Measurements from ENCODE around the gene ANKRD24. TPM values are rescaled to one million over a fixed set of nuclear protein-coding genes. Genes with fewer than 3 reads are reported as not detected.

Gene ANKRD24
- polyA plus RNA-seq, 1 of the 3 experiments (the other 2 are of a cell fraction), result 0.87 TPM

GRCh38 chr19:4210166-4210731 is 27.8 kb downstream of the ANKRD24 start:
- TF ChIP-seq GABPA (IDR thresholded peaks at IDR 0.05; ENCODE audit: low read depth) (no peak), MAX (IDR thresholded peaks at IDR 0.05; ENCODE audit: low read depth) (no peak), CTCF (IDR thresholded peaks at IDR 0.05) (no peak), SMC3 (IDR thresholded peaks at IDR 0.05; ENCODE audit: low read depth, low read length) (no peak)
- no peaks in the 10 kb centered on the region for H3F3A ChIP-seq (replicated peaks; ENCODE audit: insufficient read depth)
- POLR2A ChIA-PET, result interaction anchor here (0.7 kb wide), 1 partner anchor 9 kb away, joined by 3 read pairs; no protein-coding TSS in a partner anchor
- H3K4me1 ChIP-seq (ENCODE audit: control insufficient read depth in 1 of 2, insufficient read depth in 2 of 2, low read depth in 1 of 2, low read length in 1 of 2), result no peaks in the 10 kb centered on the region
- no peaks in the 10 kb centered on the region for H4K20me1 ChIP-seq (ENCODE audit: insufficient read depth)
- peaks cover 14% of the 10 kb centered on the region for H3K27me3 ChIP-seq (ENCODE audit: insufficient read depth)
- no peaks in the 10 kb centered on the region for H3K9me2 ChIP-seq
- no peak overlapping the region for H2AFZ ChIP-seq (ENCODE audit: low read depth)
- WGBS (ENCODE audit: low lambda C conversion rate), result 52% methylated on average over 15 of the region's 15 CpGs
- CTCF ChIA-PET, result no interaction called here
- no peaks in the 10 kb centered on the region for H3K36me3 ChIP-seq (replicated peaks in 1 of 2; ENCODE audit: control insufficient read depth in 1 of 2, insufficient read depth in 2 of 2, low read length in 1 of 2)
- DNase-seq, result no peak
- H3K4me2 ChIP-seq, result no peak overlapping the region
- no peaks in the 10 kb centered on the region for H3K79me2 ChIP-seq (ENCODE audit: insufficient read depth)
- H3K9ac ChIP-seq, result no peak overlapping the region
- H3K27ac ChIP-seq (ENCODE audit: low read depth in 2 of 2, low read length in 1 of 2), result no peak overlapping the region
- no peaks in the 10 kb centered on the region for H3K9me3 ChIP-seq
- H3K4me3 ChIP-seq (ENCODE audit: low read depth in 2 of 2, low read length in 1 of 2), result no peak overlapping the region

GRCh38 chr19:4213116-4213515 is 30.6 kb downstream of the ANKRD24 start:
- Histone ChIP-seq H3K4me1 (ENCODE audit: control insufficient read depth in 1 of 2, insufficient read depth in 2 of 2, low read depth in 1 of 2, low read length in 1 of 2) (no peaks in the 10 kb centered on the region), H3K9ac (no peak overlapping the region), H3F3A (replicated peaks; ENCODE audit: insufficient read depth) (peaks cover 5% of the 10 kb centered on the region), H3K36me3 (replicated peaks in 1 of 2; ENCODE audit: control insufficient read depth in 1 of 2, insufficient read depth in 2 of 2, low read length in 1 of 2) (no peaks in the 10 kb centered on the region), H3K27me3 (ENCODE audit: insufficient read depth) (peaks cover 14% of the 10 kb centered on the region), H3K9me3 (no peaks in the 10 kb centered on the region), H4K20me1 (ENCODE audit: insufficient read depth) (no peaks in the 10 kb centered on the region), H3K9me2 (no peaks in the 10 kb centered on the region), H3K4me3 (ENCODE audit: low read depth in 2 of 2, low read length in 1 of 2) (no peak overlapping the region), H3K79me2 (ENCODE audit: insufficient read depth) (no peaks in the 10 kb centered on the region), H3K4me2 (no peak overlapping the region), H3K27ac (ENCODE audit: low read depth in 2 of 2, low read length in 1 of 2) (no peak overlapping the region), H2AFZ (ENCODE audit: low read depth) (no peak overlapping the region)
- TF ChIP-seq POLR2AphosphoS5 (IDR thresholded peaks at IDR 0.05; ENCODE audit: low read depth, low read length) (no peak), FOSL2 (IDR thresholded peaks at IDR 0.05; ENCODE audit: borderline replicate concordance, low read depth) (no peak), REST (IDR thresholded peaks at IDR 0.05; ENCODE audit: low read depth, low read length) (no peak), CTCF (IDR thresholded peaks at IDR 0.05) (no peak), MXI1 (IDR thresholded peaks at IDR 0.05; ENCODE audit: low read depth, low read length) (no peak), JUND (IDR thresholded peaks at IDR 0.05) (no peak), GATA2 (CRISPR knock-in tag; IDR thresholded peaks at IDR 0.05) (no peak), GABPA (IDR thresholded peaks at IDR 0.05; ENCODE audit: low read depth) (no peak), MEF2A (IDR thresholded peaks at IDR 0.05; ENCODE audit: borderline replicate concordance, low read depth) (no peak), ZBTB33 (IDR thresholded peaks at IDR 0.05; ENCODE audit: borderline replicate concordance, low read depth) (no peak), SMC3 (IDR thresholded peaks at IDR 0.05; ENCODE audit: low read depth, low read length) (no peak)
- ChIA-PET CTCF (no interaction called here), POLR2A (no interaction called here)
- 54% methylated on average over 3 of the region's 3 CpGs for WGBS (ENCODE audit: low lambda C conversion rate)
- DNase-seq, result no peak

Data from SK-N-SH (cell line).